AG09309 (cell line): ENCODE data around the gene RNF125.
"Not testable (repeated sequence)": the region's sequence is repeated elsewhere in the genome, so short reads cannot be mapped to it uniquely, and the experiment has no call there.

Source experiments
- DNase-seq: peaks from one replicate; pipeline ENCODE4 v3.0.0-alpha.2; 2010; ENCODE audit warnings: low read depth
- H3K4me3 ChIP-seq: 2 replicates; pipeline ENCODE4 v1.5.1; 2011; ENCODE audit warnings: mild to moderate bottlenecking, low read depth, low read length, moderate library complexity; ENCODE audit not compliant: control insufficient read depth
- CTCF ChIP-seq: IDR thresholded peaks from 2 replicates; pipeline ENCODE4 v1.5.1; 2011; ENCODE audit warnings: mild to moderate bottlenecking, low read depth, low read length, inconsistent platforms; ENCODE audit not compliant: insufficient read depth, control insufficient read depth; ENCODE audit errors: missing control alignments

Gene RNF125

GRCh38 chr18:31979714-31980113 is 38.9 kb upstream of the RNF125 start:
- no peak for TF ChIP-seq CTCF
- H3K4me3 ChIP-seq = no peak overlapping the region
- DNase-seq = no peak

GRCh38 chr18:31980863-31981262 is 37.8 kb upstream of the RNF125 start:
- no peak overlapping the region for H3K4me3 ChIP-seq
- no peak for DNase-seq
- no peak for TF ChIP-seq CTCF

- TF ChIP-seq CTCF = no peak
- no peak for DNase-seq
- no peak overlapping the region for H3K4me3 ChIP-seq
These were observed 35.6 kb upstream of the RNF125 start for GRCh38 chr18:31983020-31983419.

GRCh38 chr18:31983976-31984375 is 34.6 kb upstream of the RNF125 start:
- TF ChIP-seq CTCF = no peak
- no peak overlapping the region for H3K4me3 ChIP-seq
- DNase-seq = no peak

GRCh38 chr18:31990823-31991222 is 27.8 kb upstream of the RNF125 start:
- no peak for DNase-seq
- no peak for TF ChIP-seq CTCF
- H3K4me3 ChIP-seq = no peak overlapping the region

- DNase-seq = no peak
- TF ChIP-seq CTCF = no peak
- H3K4me3 ChIP-seq = no peak overlapping the region
These were observed 22.6 kb upstream of the RNF125 start for GRCh38 chr18:31996007-31996406.

GRCh38 chr18:31998880-31999412 is 19.7 kb upstream of the RNF125 start:
- no peak for DNase-seq
- no peak overlapping the region for H3K4me3 ChIP-seq
- TF ChIP-seq CTCF = no peak

- DNase-seq, H3K4me3 ChIP-seq: not testable (repeated sequence)
These were observed 17.5 kb upstream of the RNF125 start for GRCh38 chr18:32001141-32001540.

GRCh38 chr18:32003822-32004221 is 14.8 kb upstream of the RNF125 start:
- H3K4me3 ChIP-seq, DNase-seq: not testable (repeated sequence)
